ENCODE measurements around the gene VPS9D1.
"Not testable (repeated sequence)": the region's sequence is repeated elsewhere in the genome, so short reads cannot be mapped to it uniquely, and the experiment has no call there.

DNA sequence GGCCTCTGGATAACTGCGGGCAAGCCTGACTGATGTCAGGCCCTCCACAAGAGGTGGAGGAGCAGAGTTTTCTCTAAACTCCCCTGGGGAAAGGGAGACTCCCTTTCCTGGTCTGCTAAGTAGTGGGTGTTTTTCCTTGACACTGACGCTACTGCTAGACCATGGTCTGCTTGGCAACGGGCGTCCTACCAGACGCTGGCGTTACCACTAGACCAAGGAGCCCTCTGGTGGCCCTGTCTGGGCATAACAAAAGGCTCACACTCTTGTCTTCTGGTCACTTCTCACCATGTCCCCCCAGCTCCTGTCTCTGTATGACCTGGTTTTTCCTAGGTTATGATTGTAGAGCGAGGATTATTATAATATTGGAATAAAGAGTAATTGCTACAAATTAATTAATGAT, 53.7 kb downstream of the VPS9D1 start:
- TF ChIP-seq, protein P1, sequence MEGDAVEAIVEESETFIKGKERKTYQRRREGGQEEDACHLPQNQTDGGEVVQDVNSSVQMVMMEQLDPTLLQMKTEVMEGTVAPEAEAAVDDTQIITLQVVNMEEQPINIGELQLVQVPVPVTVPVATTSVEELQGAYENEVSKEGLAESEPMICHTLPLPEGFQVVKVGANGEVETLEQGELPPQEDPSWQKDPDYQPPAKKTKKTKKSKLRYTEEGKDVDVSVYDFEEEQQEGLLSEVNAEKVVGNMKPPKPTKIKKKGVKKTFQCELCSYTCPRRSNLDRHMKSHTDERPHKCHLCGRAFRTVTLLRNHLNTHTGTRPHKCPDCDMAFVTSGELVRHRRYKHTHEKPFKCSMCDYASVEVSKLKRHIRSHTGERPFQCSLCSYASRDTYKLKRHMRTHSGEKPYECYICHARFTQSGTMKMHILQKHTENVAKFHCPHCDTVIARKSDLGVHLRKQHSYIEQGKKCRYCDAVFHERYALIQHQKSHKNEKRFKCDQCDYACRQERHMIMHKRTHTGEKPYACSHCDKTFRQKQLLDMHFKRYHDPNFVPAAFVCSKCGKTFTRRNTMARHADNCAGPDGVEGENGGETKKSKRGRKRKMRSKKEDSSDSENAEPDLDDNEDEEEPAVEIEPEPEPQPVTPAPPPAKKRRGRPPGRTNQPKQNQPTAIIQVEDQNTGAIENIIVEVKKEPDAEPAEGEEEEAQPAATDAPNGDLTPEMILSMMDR (IDR thresholded peaks at IDR 0.05), result not testable (repeated sequence)
- TF ChIP-seq POLR2AphosphoS5, TCF7L2 (IDR thresholded peaks at IDR 0.05; ENCODE audit: low read depth, low read length): not testable (repeated sequence)
- TF ChIP-seq, protein P2, sequence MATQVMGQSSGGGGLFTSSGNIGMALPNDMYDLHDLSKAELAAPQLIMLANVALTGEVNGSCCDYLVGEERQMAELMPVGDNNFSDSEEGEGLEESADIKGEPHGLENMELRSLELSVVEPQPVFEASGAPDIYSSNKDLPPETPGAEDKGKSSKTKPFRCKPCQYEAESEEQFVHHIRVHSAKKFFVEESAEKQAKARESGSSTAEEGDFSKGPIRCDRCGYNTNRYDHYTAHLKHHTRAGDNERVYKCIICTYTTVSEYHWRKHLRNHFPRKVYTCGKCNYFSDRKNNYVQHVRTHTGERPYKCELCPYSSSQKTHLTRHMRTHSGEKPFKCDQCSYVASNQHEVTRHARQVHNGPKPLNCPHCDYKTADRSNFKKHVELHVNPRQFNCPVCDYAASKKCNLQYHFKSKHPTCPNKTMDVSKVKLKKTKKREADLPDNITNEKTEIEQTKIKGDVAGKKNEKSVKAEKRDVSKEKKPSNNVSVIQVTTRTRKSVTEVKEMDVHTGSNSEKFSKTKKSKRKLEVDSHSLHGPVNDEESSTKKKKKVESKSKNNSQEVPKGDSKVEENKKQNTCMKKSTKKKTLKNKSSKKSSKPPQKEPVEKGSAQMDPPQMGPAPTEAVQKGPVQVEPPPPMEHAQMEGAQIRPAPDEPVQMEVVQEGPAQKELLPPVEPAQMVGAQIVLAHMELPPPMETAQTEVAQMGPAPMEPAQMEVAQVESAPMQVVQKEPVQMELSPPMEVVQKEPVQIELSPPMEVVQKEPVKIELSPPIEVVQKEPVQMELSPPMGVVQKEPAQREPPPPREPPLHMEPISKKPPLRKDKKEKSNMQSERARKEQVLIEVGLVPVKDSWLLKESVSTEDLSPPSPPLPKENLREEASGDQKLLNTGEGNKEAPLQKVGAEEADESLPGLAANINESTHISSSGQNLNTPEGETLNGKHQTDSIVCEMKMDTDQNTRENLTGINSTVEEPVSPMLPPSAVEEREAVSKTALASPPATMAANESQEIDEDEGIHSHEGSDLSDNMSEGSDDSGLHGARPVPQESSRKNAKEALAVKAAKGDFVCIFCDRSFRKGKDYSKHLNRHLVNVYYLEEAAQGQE (IDR thresholded peaks at IDR 0.05; ENCODE audit: insufficient read depth in 1 of 2, low read depth in 2 of 2, low read length in 1 of 2), result not testable (repeated sequence)
